Osteoblast (primary cell): ENCODE measurements around the gene DNHD1. TPM values are rescaled to one million over a fixed set of nuclear protein-coding genes. Genes with fewer than 3 reads are reported as not detected.

Experiments
- DNase-seq: peaks from one replicate; pipeline ENCODE4 v3.0.0; 2011; ENCODE audit warnings: low spot score, mixed read lengths; ENCODE audit not compliant: insufficient read length; ENCODE audit errors: missing footprints
- H2AFZ ChIP-seq: 2 replicates; pipeline ENCODE4 v1.6.0; 2011; ENCODE audit warnings: mild to moderate bottlenecking, low read length
- H3K27ac ChIP-seq: 2 replicates; pipeline ENCODE4 v1.5.1; 2011; ENCODE audit warnings: mild to moderate bottlenecking, low read depth, low read length, moderate library complexity
- H3K27me3 ChIP-seq: 2 replicates; pipeline ENCODE4 v1.6.0; 2012; ENCODE audit warnings: mild to moderate bottlenecking, control low read depth, inconsistent platforms, low read length, moderate library complexity; ENCODE audit not compliant: insufficient read depth
- H3K36me3 ChIP-seq: 2 replicates; pipeline ENCODE4 v1.5.1; 2011; ENCODE audit warnings: mild to moderate bottlenecking, low read length, control low read depth, moderate library complexity; ENCODE audit not compliant: insufficient read depth
- H3K4me1 ChIP-seq: 2 replicates; pipeline ENCODE4 v1.5.1; 2011; ENCODE audit warnings: mild to moderate bottlenecking, low read length, control low read depth, moderate library complexity; ENCODE audit not compliant: insufficient read depth
- H3K4me2 ChIP-seq: 2 replicates; pipeline ENCODE4 v1.6.0; 2011; ENCODE audit warnings: mild to moderate bottlenecking, low read length; ENCODE audit not compliant: insufficient read depth
- H3K4me3 ChIP-seq: fragments of 200-600 bp; sonication (generic); 3 replicates; pipeline ENCODE4 v1.5.1; 2012; ENCODE audit warnings: mild to moderate bottlenecking, low read length, inconsistent platforms; ENCODE audit not compliant: insufficient read depth
- H3K79me2 ChIP-seq: 2 replicates; pipeline ENCODE4 v1.6.0; 2012; ENCODE audit warnings: mild to moderate bottlenecking, low read length, control low read depth, inconsistent platforms; ENCODE audit not compliant: insufficient read depth
- H3K9me3 ChIP-seq: 2 replicates; pipeline ENCODE4 v1.5.1; 2011; ENCODE audit warnings: low read depth, low read length, control low read depth
- H4K20me1 ChIP-seq: 2 replicates; pipeline ENCODE4 v1.6.0; 2012; ENCODE audit warnings: mild to moderate bottlenecking, low read length, control low read depth; ENCODE audit not compliant: insufficient read depth
- total RNA-seq: library from RNA; depleted of rRNA; stranded (reverse); fragments of >200 nt; gene quantifications from 2 replicates; pipeline ENCODE4 v1.2.3, GENCODE V29; 2012
- TF ChIP-seq, protein P1 (sequence below): IDR thresholded peaks from 2 replicates; pipeline ENCODE4 v1.5.1; 2011; ENCODE audit warnings: mild to moderate bottlenecking, low read depth, low read length, moderate library complexity; ENCODE audit errors: extremely low read depth

Gene DNHD1
- total RNA-seq, 1 donor = 9.0 TPM

DNA sequence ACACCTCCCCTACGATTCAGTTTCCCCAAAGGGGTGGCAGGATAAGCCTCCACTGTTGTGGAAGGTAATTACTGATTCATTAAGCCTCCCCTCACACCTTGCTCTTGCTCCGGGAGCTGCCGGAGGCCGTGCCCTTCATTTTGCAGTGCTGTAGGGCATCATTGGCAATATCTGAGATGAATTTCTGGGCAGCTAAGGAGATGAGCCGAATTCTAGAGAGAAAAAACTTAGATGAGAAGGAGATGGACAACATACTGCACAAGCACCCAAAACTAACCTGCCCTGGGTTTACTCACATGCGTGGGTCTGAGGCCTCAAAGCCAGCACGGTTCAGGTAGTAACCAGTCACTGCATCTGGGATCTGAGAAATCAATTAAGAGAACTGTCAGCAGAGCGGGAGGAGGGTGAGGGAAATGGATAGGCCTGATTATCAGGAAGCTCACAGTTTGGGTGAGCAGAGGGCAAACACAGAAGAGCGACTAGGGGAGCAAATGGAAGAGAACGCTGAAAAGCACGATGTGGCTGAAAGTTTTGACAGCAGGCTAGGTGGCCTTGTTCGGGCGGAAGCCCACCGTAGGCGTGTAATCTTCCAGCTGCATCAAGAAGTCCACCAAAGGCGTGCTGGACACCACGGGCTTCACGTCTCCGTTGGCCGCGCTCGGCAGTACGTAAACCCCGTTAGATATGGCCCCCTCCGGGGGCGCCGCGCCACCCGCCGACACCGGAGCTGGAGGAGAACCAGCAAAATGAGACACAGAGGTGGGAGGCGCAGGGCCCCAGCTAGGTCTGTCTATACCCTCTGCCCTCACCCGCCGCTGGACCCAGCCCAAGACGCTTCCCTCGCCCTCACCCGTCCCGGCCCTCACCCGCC is 114.2 kb downstream of the DNHD1 start:
- H3K27ac ChIP-seq = peak overlapping the region; percentile 65
- no peaks in the 10 kb centered on the region for H3K27me3 ChIP-seq
- no peak overlapping the region for H2AFZ ChIP-seq
- no peaks in the 10 kb centered on the region for H3K9me3 ChIP-seq
- peaks cover 12% of the 10 kb centered on the region for H4K20me1 ChIP-seq
- peak overlapping the region; percentile 82 for H3K4me2 ChIP-seq
- H3K4me1 ChIP-seq = peaks cover 52% of the 10 kb centered on the region
- H3K79me2 ChIP-seq = peaks cover 49% of the 10 kb centered on the region
- no peak for DNase-seq
- H3K4me3 ChIP-seq = peak overlapping the region; percentile 78
- H3K36me3 ChIP-seq = peaks cover 63% of the 10 kb centered on the region
- TF ChIP-seq, protein P1, sequence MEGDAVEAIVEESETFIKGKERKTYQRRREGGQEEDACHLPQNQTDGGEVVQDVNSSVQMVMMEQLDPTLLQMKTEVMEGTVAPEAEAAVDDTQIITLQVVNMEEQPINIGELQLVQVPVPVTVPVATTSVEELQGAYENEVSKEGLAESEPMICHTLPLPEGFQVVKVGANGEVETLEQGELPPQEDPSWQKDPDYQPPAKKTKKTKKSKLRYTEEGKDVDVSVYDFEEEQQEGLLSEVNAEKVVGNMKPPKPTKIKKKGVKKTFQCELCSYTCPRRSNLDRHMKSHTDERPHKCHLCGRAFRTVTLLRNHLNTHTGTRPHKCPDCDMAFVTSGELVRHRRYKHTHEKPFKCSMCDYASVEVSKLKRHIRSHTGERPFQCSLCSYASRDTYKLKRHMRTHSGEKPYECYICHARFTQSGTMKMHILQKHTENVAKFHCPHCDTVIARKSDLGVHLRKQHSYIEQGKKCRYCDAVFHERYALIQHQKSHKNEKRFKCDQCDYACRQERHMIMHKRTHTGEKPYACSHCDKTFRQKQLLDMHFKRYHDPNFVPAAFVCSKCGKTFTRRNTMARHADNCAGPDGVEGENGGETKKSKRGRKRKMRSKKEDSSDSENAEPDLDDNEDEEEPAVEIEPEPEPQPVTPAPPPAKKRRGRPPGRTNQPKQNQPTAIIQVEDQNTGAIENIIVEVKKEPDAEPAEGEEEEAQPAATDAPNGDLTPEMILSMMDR = no peak

DNA sequence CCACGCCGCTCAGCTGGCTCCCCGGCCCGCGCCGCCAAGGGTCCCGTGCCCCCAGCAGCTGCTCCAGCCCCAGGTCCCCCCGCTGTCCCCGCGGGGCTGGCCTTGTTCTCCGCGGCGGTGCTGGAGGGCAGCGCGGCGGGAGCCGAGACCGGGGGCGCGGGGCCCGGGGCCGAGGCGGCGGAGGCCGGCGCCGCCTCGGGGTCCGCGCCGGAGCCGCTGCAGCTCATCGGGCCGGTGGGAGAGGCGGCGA is 114.8 kb downstream of the DNHD1 start:
- H3K4me1 ChIP-seq = peaks cover 52% of the 10 kb centered on the region
- TF ChIP-seq, protein P1 = no peak
- H3K27me3 ChIP-seq = no peaks in the 10 kb centered on the region
- H3K79me2 ChIP-seq = peaks cover 48% of the 10 kb centered on the region
- no peak for DNase-seq
- no peak overlapping the region for H2AFZ ChIP-seq
- H3K27ac ChIP-seq = peak overlapping the region; percentile 65
- peaks cover 65% of the 10 kb centered on the region for H3K36me3 ChIP-seq
- no peaks in the 10 kb centered on the region for H3K9me3 ChIP-seq
- peaks cover 12% of the 10 kb centered on the region for H4K20me1 ChIP-seq
- H3K4me2 ChIP-seq = peak overlapping the region; percentile 99
- peak overlapping the region; percentile 78 for H3K4me3 ChIP-seq

DNA sequence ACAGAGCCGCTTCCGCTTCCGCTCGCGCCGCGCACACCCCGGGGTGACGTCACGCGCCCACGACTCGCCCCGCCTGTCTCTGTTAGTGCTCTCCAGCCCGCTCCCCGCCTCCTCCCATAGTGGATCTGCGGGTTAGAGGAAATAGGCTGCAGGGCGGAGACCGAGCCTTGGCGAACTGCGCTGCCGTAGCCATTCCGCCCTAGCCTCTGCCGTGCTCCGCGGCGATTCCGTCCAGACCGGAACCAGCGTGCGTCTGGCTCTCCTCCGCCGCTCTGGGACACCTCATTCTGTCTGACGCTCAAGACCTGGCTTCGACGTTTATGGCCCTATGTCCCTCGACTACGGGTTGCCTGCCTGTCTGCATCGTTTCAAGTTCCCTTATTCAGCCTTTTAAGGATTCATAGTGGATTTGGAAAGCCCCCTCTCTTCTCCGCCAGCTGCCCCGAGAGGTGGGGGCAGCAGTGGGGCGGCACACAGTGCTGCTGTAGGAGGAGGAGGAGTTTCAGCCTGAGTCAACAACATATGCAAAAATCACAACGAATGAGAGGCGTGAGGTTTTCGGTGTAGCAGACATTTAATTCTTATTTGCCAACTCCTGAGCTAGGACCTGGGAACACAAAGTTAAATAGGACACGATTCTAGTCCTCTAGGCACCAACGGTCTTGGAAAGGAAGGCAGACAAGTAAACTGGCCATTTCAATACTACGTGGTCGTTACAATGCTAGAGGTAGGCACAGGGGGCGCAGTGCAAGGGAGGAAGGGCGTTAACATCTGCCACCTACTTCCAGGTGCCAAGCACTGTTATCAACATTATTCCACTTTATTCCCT is 115.3 kb downstream of the DNHD1 start, which contains the start of gene TAF10:
TSS of gene TAF10 (minus strand) at position 4 of the 829 bp plus-strand sequence. CDS start 27 bp downstream, outside the sequence.
- Histone ChIP-seq H3K4me2 (peak within 1 kb of the TSS; percentile 99), H4K20me1 (peaks cover 12% of the 10 kb centered on the region), H3K27me3 (no peaks in the 10 kb centered on the region), H3K79me2 (peaks cover 53% of the 10 kb centered on the region), H2AFZ (peak within 1 kb of the TSS; percentile 89), H3K36me3 (peaks cover 65% of the 10 kb centered on the region), H3K4me1 (peaks cover 52% of the 10 kb centered on the region), H3K9me3 (no peaks in the 10 kb centered on the region), H3K4me3 (peak within 1 kb of the TSS; percentile 78), H3K27ac (peak within 1 kb of the TSS; percentile 93)
- DNase-seq = peak; percentile 98
- TF ChIP-seq, protein P1 = peak; percentile 47

DNA sequence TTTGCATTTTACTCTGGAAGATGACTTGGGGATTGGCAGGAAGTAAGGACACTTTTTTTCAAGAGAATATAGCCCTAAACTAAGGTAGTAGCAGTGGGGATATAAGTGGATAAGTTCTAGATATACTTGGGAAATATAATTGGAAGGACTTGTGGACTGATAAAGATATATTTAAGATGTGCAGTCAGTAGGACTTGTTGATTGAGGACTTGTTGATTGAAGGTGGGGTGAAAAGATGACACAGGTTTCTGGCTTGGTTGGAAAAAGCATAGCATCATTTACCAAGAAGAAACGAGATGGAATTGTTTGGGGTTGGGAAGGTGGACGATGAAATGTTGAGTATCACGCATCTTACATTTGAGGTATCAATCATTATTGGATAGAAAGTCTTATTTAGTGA is 116.4 kb downstream of the DNHD1 start:
- no peak overlapping the region for H3K4me2 ChIP-seq
- TF ChIP-seq, protein P1 = no peak

More for the DNA sequence above, 116.4 kb downstream of the DNHD1 start:
- Histone ChIP-seq H3K27me3 (no peaks in the 10 kb centered on the region), H2AFZ (no peak overlapping the region), H3K9me3 (no peaks in the 10 kb centered on the region), H4K20me1 (peaks cover 12% of the 10 kb centered on the region), H3K79me2 (peaks cover 49% of the 10 kb centered on the region), H3K27ac (peak overlapping the region; percentile 93), H3K4me1 (peaks cover 51% of the 10 kb centered on the region), H3K36me3 (peaks cover 56% of the 10 kb centered on the region), H3K4me3 (no peak overlapping the region)
- no peak for DNase-seq
